ENCODE measurements around the gene KASH5.

KASH5 gene

DNA sequence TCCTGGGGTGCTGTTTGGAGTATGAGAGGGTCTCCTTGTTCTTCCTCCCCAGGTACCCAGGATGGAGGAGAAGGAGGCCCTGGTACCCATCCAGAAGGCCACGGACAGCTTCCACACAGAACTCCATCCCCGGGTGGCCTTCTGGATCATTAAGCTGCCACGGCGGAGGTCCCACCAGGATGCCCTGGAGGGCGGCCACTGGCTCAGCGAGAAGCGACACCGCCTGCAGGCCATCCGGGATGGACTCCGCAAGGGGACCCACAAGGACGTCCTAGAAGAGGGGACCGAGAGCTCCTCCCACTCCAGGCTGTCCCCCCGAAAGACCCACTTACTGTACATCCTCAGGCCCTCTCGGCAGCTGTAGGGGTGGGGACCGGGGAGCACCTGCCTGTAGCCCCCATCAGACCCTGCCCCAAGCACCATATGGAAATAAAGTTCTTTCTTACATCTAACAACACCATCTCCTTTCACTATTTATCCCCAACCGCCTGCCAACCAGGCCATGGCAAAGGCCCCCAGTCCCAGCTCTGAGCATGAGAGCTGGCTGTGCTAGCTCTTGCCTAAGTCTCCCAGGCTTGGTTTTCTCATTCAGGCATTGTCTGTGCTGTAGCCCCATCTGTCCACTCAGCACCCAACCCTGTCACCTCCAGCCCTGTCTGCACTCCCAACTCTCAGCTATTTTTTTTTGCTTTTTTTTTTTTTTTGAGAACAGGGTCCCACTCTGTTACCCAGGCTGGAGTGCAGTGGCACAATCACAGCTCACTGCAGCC lies 13.2 kb upstream of the KASH5 start:
- Histone ChIP-seq H3K4me3 (no peak overlapping the region), H3K4me1 (peaks cover 38% of the 10 kb centered on the region), H3K9ac (no peak overlapping the region), H3K36me3 (no peaks in the 10 kb centered on the region), H3K27me3 (no peaks in the 10 kb centered on the region), H3K9me3 (peaks cover 13% of the 10 kb centered on the region), H4K20me1 (no peaks in the 10 kb centered on the region), H3K4me2 (peak overlapping the region; percentile 77; the same call in 1 of the 2 replicates), H3K27ac (no peak overlapping the region)
- TF ChIP-seq Cebpa-rat (IDR thresholded peaks at IDR 0.05) = no peak

DNA sequence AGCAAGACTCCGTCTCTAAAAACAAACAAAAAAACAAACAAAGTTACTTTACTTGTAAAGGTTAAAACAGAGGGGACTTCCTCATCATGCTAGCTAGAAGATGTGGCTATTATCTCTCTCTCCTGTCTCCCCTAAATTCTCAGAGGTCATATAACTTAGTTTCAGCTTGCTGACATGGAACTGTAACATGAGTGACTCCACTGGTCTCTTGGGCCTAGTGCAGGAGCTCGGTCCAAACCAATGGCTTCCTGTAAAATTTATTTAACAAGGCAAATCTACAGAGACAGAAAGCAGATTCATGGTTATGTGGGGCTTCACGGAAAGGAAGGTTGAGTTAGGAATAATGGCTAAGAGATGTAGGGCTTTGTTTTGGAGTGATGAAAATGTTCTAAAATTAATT lies 9.5 kb upstream of the KASH5 start:
- H3K9me3 ChIP-seq = peaks cover 21% of the 10 kb centered on the region
- no peak overlapping the region for H3K9ac ChIP-seq
- no peak overlapping the region for H3K27ac ChIP-seq
- peaks cover 37% of the 10 kb centered on the region for H3K4me1 ChIP-seq
- TF ChIP-seq Cebpa-rat (IDR thresholded peaks at IDR 0.05) = no peak
- peak overlapping the region; percentile 6; the same call in 1 of the 2 replicates for H3K4me2 ChIP-seq
- no peaks in the 10 kb centered on the region for H4K20me1 ChIP-seq
- no peaks in the 10 kb centered on the region for H3K36me3 ChIP-seq
- H3K4me3 ChIP-seq = no peak overlapping the region
- no peaks in the 10 kb centered on the region for H3K27me3 ChIP-seq

GRCh38 chr19:49380391-49380790 lies 7.7 kb upstream of the KASH5 start:
- H3K4me3 ChIP-seq = no peak overlapping the region
- H3K27ac ChIP-seq = no peak overlapping the region
- no peak overlapping the region for H3K9ac ChIP-seq
- H3K4me2 ChIP-seq = 0 out of 2 replicates have a peak overlapping the region, but pooled peaks have one; percentile 31
- H3K9me3 ChIP-seq = peaks cover 23% of the 10 kb centered on the region
- peaks cover 24% of the 10 kb centered on the region for H3K4me1 ChIP-seq
- no peaks in the 10 kb centered on the region for H3K27me3 ChIP-seq
- no peak for TF ChIP-seq Cebpa-rat (IDR thresholded peaks at IDR 0.05)
- H4K20me1 ChIP-seq = no peaks in the 10 kb centered on the region
- no peaks in the 10 kb centered on the region for H3K36me3 ChIP-seq

DNA sequence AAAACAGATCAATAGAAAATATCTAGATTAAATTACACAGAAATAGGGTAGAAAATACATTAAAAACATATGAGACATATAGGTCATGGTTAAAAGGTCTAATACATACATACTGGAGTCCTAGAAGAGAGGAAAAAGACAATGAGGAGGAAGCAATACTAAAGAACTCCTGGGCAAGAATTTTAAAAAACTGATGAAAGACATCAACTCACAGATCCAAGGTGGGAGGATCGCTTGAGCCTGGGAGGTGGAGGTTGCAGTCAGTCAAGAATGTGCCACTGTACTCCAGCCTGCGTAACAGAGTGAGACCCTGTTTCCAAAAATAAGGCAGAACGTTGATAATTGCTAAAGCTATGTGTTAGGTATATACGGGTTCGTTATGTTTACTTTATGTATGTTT lies 5.4 kb upstream of the KASH5 start:
- Histone ChIP-seq H3K4me2 (no peak overlapping the region), H3K9me3 (peaks cover 23% of the 10 kb centered on the region), H3K4me3 (no peak overlapping the region), H3K27ac (no peak overlapping the region), H3K27me3 (no peaks in the 10 kb centered on the region), H3K9ac (no peak overlapping the region), H4K20me1 (no peaks in the 10 kb centered on the region), H3K4me1 (peaks cover 31% of the 10 kb centered on the region), H3K36me3 (no peaks in the 10 kb centered on the region)
- no peak for TF ChIP-seq Cebpa-rat (IDR thresholded peaks at IDR 0.05)

DNA sequence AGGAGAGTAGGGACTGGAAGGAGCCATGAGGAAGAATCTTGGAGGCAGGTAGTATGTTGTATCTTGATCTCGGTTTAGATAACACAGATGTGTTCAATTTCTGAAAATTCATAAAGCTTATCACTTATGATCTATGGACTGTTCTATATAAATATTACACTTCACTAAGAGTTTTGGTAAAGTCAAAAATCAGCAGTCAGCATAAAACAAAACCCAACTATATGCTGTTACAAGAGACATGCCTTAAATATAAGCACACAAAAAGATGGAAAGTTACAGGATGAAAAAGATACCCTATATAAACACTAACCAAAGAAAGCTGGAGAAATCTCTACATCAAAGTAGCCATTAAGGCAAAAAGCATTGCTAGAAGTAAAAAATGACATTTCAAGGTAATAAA lies 4.5 kb upstream of the KASH5 start:
- no peak overlapping the region for H3K27ac ChIP-seq
- no peak overlapping the region for H3K4me3 ChIP-seq
- no peak overlapping the region for H3K4me2 ChIP-seq
- H3K9me3 ChIP-seq = peaks cover 23% of the 10 kb centered on the region
- H4K20me1 ChIP-seq = no peaks in the 10 kb centered on the region
- H3K27me3 ChIP-seq = no peaks in the 10 kb centered on the region
- peaks cover 34% of the 10 kb centered on the region for H3K4me1 ChIP-seq
- no peaks in the 10 kb centered on the region for H3K36me3 ChIP-seq
- no peak overlapping the region for H3K9ac ChIP-seq
- no peak for TF ChIP-seq Cebpa-rat (IDR thresholded peaks at IDR 0.05)

DNA sequence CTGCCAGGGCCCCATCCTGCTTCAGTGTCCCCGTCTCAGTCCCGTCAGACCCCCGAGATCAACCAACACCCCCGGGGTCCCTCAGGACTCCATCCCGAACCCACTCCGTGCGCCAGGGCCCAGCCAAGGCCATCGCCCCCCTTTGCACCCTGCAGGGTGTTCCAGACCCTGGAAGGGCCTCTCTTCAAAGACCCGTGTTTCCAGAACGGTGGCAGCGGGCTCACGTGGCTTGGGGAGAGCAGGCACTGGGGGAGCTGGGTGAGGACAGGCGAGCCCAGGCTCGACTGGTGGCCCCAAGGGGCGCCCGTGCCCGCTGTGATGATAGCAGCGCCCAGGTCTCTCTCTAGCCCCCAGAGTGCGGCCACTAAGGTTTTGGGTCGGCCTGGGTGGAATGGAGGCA lies 1.4 kb downstream of the KASH5 start:
- H3K36me3 ChIP-seq = no peaks in the 10 kb centered on the region
- H3K4me1 ChIP-seq = peaks cover 63% of the 10 kb centered on the region
- no peak for TF ChIP-seq Cebpa-rat (IDR thresholded peaks at IDR 0.05)
- H3K4me2 ChIP-seq = no peak overlapping the region
- H3K9ac ChIP-seq = no peak overlapping the region
- H3K9me3 ChIP-seq = no peaks in the 10 kb centered on the region
- no peaks in the 10 kb centered on the region for H4K20me1 ChIP-seq
- no peak overlapping the region for H3K4me3 ChIP-seq
- peaks cover 5% of the 10 kb centered on the region; the same call in 1 of the 2 replicates for H3K27me3 ChIP-seq
- H3K27ac ChIP-seq = no peak overlapping the region

- H3K36me3 ChIP-seq = no peaks in the 10 kb centered on the region
- H3K4me2 ChIP-seq = peak overlapping the region; percentile 44; the same call in 1 of the 2 replicates
- H3K27me3 ChIP-seq = peaks cover 5% of the 10 kb centered on the region; the same call in 1 of the 2 replicates
- H4K20me1 ChIP-seq = no peaks in the 10 kb centered on the region
- H3K4me1 ChIP-seq = peaks cover 64% of the 10 kb centered on the region
- TF ChIP-seq Cebpa-rat (IDR thresholded peaks at IDR 0.05) = no peak
- no peak overlapping the region for H3K4me3 ChIP-seq
- no peak overlapping the region for H3K27ac ChIP-seq
- H3K9ac ChIP-seq = no peak overlapping the region
- no peaks in the 10 kb centered on the region for H3K9me3 ChIP-seq
These were observed 2.3 kb downstream of the KASH5 start for GRCh38 chr19:49390131-49390928.

GRCh38 chr19:49390929-49391359 lies 2.9 kb downstream of the KASH5 start:
- peaks cover 69% of the 10 kb centered on the region for H3K4me1 ChIP-seq
- TF ChIP-seq Cebpa-rat (IDR thresholded peaks at IDR 0.05) = no peak
- H3K4me3 ChIP-seq = no peak overlapping the region

GRCh38 chr19:49391581-49392399 lies 3.7 kb downstream of the KASH5 start:
- Histone ChIP-seq H3K9ac (no peak overlapping the region), H3K27me3 (peaks cover 5% of the 10 kb centered on the region; the same call in 1 of the 2 replicates), H3K9me3 (no peaks in the 10 kb centered on the region), H4K20me1 (no peaks in the 10 kb centered on the region), H3K4me1 (peaks cover 71% of the 10 kb centered on the region), H3K4me2 (peak overlapping the region; percentile 44), H3K36me3 (no peaks in the 10 kb centered on the region), H3K27ac (no peak overlapping the region), H3K4me3 (no peak overlapping the region)
- TF ChIP-seq Cebpa-rat (IDR thresholded peaks at IDR 0.05) = no peak

More at GRCh38 chr19:49390929-49391359, 2.9 kb downstream of the KASH5 start:
- no peak overlapping the region for H3K9ac ChIP-seq
- no peaks in the 10 kb centered on the region for H3K9me3 ChIP-seq
- H4K20me1 ChIP-seq = no peaks in the 10 kb centered on the region
- H3K27ac ChIP-seq = no peak overlapping the region
- peak overlapping the region; percentile 44 for H3K4me2 ChIP-seq
- H3K27me3 ChIP-seq = peaks cover 5% of the 10 kb centered on the region; the same call in 1 of the 2 replicates
- no peaks in the 10 kb centered on the region for H3K36me3 ChIP-seq

Data from BLaER1 (cell line).